ENCODE results near the gene S100A16.

- TF ChIP-seq POLR2A (IDR thresholded peaks at IDR 0.05) = peak; percentile 44 to 82 (median 76)
- no peak for TF ChIP-seq CTCF (IDR thresholded peaks at IDR 0.05)
Observed at GRCh38 chr1:153612755-153613331, at the start of gene S100A16.

All from body of pancreas (tissue), 4 donors.